GM21447 (cell line): ENCODE measurements around the gene GPR35.

Experiments
- ATAC-seq: cut with Tn5 transposase; IDR thresholded peaks from one replicate; pipeline ENCODE4 v1.9.1; 2021; ENCODE audit not compliant: unreplicated experiment

Gene GPR35

GRCh38 chr2:240624950-240625621, at the start of gene GPR35:
Gene GPR35, plus strand, starts transcription at chr2:240625480. Its CDS starts 4,473 bp downstream, at chr2:240629953.
- no peak for ATAC-seq

GRCh38 chr2:240576036-240576435, 49.2 kb upstream of the GPR35 start:
- no peak for ATAC-seq

GRCh38 chr2:240576436-240577205, 48.7 kb upstream of the GPR35 start:
- no peak for ATAC-seq

GRCh38 chr2:240577281-240578109, 47.8 kb upstream of the GPR35 start:
- no peak for ATAC-seq

GRCh38 chr2:240578110-240578450, 47.2 kb upstream of the GPR35 start:
- ATAC-seq = no peak

- no peak for ATAC-seq
These were observed 46.8 kb upstream of the GPR35 start for GRCh38 chr2:240578488-240578887.

GRCh38 chr2:240579071-240579762, 46.1 kb upstream of the GPR35 start:
- no peak for ATAC-seq

- no peak for ATAC-seq
These were observed 45.3 kb upstream of the GPR35 start for GRCh38 chr2:240579771-240580614.

- ATAC-seq = no peak
These were observed 43.5 kb upstream of the GPR35 start for GRCh38 chr2:240581811-240582210.

GRCh38 chr2:240582781-240583180, 42.5 kb upstream of the GPR35 start:
- ATAC-seq = no peak

- ATAC-seq = no peak
These were observed 41.5 kb upstream of the GPR35 start for GRCh38 chr2:240583774-240584173.

GRCh38 chr2:240584486-240585031, 40.7 kb upstream of the GPR35 start:
- ATAC-seq = peak; percentile 61

- peak; percentile 33 for ATAC-seq
These were observed 40.2 kb upstream of the GPR35 start for GRCh38 chr2:240585101-240585500.

GRCh38 chr2:240585681-240586197, 39.5 kb upstream of the GPR35 start:
- no peak for ATAC-seq

GRCh38 chr2:240586198-240586918, 38.9 kb upstream of the GPR35 start, which contains the start of gene CAPN10:
Gene CAPN10, plus strand, starts transcription at chr2:240586734. Its CDS starts 178 bp downstream, at chr2:240586912.
- peak; percentile 52 for ATAC-seq

- no peak for ATAC-seq
These were observed 38.1 kb upstream of the GPR35 start for GRCh38 chr2:240586919-240587800.

- no peak for ATAC-seq
These were observed 37.1 kb upstream of the GPR35 start for GRCh38 chr2:240588006-240588655.
